ENCODE results near the gene STK32B.
"Not testable (repeated sequence)": the region's sequence is repeated elsewhere in the genome, so short reads cannot be mapped to it uniquely, and the experiment has no call there.

Gene STK32B

DNA sequence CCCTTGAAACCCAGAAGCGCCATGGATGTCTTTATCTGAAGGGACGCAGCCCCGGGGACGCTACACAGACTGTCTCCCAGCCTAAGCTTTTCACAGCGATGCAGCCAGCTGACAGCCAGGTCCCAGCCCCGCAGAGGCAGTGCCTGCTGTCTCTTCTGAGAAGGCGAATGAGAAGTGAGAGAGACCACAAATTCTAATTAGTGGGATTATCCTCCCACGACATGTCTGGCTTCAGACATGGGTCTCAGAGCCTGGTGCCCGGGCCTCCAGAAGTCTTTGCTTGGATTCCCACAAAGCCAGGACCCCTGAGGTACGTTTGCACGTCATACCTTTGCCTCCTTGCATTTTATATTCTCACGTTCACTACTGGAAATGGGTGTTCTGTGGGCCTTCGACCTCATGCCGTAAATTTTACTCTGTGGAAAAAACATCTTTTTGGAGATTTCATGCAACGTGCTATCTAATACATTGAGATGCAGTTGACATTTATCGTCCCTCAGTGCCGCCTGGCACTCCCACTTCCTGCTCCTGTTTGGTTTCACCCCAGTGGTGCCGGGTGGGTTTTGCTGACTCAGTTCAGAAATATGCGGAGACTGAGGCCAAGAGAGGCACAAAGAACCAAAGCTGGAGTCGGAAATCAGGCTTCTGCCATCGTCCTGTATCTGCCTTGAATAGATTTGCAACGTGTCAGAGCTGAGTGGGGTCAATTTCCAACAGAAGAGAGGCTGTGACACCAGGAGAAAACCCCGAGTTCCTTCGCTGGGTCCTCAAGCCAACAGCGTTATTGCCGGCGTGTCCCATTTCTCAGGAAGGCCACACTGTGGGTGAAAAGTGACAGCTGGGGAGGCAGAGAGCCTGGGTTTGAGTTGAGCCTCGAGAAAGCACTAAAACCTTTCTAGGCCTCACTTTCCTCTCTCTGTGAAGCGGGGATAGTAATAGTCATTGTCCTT, 114.4 kb downstream of the STK32B start:
- no peak for DNase-seq

DNA sequence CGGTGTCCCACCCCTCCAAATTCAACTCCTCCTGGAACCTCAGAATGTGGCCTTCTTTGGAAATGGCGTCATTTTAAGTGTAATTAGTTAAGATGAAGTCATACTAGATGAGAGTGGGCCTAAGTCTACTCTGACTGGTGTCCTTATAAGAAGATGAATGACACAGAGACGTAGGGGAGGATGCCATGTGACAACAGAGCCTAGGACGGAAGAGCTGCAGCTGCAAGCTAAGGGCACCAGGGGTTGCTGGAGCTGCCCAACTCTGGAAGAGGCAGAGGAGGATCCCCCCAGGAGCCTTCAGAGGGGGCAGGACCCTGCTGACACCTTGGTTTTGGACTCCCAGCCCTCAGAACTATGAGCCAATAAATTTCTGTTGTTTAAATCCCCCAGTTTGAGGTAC, 115.1 kb downstream of the STK32B start:
- no peak for DNase-seq

DNA sequence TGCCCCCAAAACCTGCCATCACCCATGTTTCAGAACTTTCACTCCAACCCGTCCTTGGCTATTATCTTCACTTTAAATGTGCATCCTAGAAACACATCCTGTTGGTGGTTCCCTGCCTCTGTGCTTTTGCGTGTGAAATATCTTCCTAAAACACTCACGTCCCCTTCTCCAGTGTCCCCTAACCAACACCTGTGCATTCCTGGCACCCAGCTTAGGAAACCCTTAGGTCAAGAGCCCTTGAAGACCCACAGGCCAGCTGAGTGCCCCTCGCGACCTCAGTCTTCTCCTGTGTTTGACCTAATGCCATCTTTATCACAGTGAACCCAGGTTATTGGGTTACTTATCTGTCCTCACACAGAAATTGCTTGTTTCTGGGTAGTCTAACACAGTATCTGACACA, 117.6 kb downstream of the STK32B start:
- DNase-seq, result no peak

DNA sequence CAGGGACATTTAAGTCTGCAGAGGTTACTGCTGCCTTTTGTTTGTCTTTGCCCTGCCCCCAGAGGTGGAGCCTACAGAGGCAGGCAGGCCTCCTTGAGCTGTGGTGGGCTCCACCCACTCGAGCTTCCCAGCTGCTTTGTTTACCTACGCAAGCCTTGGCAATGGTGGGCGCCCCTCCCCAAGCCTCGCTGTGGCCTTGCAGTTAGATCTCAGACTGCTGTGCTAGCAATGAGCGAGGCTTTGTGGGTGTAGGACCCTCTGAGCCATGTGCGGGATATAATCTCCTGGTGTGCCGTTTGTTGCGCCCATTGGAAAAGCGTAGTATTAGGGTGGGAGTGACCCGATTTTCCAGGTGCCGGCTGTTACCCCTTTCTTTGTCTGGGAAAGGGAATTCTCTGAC, 124.6 kb downstream of the STK32B start:
- DNase-seq, result not testable (repeated sequence)

DNA sequence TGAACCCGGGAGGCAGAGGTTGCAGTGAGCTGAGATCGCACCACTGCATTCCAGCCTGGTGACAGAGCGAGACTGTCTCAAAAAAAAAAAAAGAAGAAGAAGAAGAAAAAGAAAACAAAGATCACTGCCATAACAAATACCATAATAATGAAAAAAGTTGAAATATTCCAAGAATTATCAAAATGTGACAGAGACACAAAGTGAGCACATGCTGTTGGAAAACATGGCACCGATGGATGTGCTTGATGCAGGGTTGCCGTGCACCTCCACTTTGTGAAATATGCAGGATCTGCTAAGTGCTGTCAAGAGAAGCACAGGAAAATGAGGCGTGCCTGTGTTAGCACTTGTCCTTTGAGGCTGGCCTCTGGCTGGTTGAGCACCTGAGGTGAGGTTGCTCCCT, 133.3 kb downstream of the STK32B start:
- no peak for DNase-seq

DNA sequence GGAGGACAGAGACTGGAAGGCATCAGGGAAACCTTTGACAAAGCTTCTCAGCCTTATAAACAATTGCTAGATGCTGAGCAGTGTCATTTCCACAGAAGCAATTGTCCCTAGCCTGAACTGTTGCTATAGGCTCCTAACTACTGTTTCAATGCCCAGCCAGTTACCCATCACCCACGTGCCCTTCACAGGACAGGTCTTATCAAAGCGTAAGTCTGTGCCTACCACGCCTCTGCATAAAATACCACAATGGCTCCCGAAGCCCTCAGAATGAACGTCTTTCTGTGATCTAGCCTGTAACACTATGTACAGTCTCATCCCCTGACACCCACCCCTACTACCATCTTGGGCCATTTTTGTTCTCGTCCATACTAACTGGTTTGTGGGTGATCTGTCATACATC, 134.3 kb downstream of the STK32B start:
- no peak for DNase-seq

DNA sequence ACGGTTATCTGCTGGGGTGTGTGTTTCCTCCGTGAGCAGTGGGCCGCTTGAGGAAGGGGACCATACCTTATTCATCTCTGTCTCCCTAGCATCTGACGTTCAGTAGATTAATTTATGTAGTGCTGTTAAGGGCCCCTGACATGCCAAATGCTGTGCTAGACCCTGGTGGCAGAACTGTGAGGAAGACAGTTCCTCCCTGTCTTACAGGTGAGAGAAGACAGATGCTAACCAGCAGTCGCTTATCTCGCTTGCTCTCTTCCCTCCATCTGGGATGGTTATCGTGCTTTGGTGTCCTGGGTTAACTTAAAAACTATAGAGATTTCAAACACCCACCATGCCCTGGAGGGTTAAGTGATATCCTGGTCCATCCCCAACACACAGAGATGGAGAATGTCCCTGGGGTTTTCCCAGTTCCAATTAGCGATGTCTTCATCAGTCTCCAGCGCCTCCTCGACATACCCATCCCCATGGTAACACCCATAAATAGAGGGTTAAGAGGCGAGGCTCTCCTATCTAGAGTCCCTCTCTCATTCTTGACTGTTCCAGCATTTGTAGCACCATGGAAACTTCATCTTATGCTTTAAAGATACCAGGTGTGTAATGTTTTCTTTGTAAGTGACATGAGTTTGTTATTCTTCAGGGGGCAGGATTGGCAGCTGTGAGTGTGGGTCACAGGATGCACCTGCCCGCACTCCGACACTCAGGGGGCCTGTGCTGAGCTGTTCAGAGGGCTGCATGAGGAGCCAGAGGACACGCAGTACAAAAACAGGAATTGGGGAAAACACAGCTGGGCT, 135.2 kb downstream of the STK32B start:
- DNase-seq, result no peak

DNA sequence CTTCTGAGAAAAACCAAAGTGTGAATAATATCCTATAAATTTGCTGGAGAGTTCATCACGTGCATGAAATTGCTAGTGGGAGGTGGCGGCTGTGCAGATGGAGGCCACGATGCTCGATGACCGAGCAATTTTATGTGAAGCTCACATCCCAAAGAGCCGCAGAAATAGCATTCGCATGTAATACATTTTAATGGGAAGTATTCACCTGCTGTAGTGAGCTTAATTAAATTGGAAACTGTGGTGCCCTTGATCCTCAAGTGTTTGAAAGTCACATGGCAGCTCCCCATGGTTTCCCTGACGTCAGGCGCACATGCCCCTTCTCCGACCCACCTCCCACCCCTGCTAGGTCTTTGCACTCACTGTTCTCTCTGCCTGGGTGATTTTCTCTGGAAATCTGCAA, 136.8 kb downstream of the STK32B start:
- DNase-seq, result no peak

DNA sequence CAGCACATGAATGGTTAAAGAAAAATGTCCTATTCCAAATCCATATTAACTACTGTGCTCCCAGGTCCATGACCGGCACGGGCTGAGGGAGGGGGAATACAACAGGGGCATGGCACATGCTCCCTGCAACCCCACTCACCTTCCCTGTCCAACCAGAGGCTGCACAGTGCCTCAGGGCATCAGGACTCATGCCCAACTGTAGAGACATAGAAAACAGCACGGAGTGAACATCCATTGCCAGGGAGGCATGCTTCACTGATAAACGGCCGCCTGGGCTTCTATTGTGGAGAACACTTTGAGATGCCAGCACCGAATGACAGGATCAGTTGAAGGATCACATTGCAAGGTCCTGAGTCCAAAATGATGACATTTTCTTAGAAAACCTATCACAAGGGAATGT, 140.6 kb downstream of the STK32B start:
- no peak for DNase-seq

DNA sequence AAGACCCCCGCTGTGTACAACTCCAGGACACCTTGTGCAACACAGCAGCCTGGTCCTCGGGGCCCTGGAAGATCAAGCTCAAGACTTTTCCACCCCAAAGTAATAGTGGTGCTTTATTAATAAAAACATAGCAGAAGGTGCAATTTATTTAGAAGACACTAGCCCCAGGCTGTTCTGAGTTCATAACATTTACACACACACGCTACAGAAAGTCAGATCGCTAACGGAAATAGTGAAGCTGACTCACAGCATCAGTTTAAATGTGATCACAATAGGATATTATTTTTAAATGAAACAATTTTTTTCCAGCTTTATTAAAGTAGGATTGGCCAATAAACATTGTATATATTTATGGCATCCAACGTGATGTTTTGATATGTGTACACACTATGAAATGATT, 141.0 kb downstream of the STK32B start:
- DNase-seq, result no peak

DNA sequence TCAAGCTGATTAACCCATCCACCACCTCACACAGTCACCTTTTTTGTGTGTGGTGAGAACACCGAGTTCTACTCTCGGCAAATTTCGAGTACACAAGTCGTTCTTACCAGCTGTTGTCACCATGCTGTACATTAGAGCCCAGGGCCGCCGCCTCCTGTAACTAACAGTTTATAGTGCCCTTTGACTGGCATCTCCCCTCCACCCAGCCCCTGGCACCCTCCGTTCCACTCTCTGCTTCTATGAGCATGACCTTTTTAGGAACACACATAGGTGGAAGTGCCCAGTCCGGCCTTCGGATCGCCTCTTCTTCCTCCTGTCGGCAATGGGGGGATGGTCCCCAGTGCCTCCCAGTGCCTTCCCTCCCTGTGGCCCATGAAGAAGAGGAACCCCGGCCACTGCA, 141.4 kb downstream of the STK32B start:
- DNase-seq, result no peak

DNA sequence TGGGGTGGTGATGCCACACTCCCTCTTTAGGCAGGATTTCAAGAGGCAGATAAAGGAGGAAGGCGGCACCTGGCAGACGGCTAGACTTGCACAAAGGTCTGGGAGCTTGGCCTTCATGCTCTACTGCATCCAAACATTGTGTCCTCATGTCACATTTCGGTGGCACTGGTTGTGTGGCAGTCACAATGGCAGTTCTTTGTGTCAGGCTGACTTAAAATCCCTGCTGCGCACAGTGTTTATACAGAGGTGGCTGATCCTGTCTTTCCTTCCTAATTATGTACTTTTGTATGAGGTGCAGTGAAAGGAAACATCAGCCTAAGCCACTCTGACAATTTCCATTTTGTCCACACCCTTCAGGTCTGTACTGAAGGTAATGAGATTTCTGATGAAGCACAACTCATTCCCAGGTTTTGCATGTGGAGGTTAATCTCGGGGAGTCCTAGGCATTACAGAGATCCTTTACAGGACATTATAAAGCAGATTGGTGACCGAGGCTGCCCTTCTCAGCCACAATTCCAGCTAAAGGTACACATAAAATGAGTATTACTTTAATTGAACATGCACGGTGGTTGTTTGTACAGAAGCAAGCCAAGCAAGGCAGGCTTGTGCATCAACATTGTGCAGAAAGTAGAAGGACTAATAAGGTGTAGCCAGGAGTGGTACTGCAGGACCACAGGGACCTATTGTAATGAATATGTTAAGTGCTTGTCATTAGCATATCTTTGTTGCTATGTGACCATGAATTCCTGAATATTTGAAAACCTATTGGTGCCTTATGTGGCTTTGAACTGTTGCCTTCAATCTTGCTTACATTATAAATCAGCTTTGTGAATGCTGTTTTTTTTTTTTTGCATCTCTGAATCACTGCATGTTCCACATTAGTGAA, 147.6 kb downstream of the STK32B start:
- DNase-seq, result no peak

DNA sequence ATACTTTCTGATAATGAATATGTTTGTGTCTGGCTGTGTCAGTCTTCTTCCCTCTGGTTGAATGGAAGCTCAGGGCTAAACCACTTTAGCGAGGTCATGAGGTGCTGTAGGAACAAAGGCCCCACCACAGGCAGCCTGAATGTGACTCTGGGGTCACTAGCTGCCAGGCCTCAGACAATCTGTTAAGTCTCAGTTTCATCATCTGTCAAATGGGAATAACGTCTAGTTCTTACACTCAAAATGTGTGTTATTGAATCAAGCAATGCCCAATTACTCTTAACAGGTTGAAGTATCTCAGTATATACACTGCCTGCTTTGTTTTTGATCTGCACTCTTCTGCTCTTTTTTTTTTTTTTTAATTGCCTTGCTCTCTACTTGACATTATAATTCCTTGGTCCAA, 148.6 kb downstream of the STK32B start:
- DNase-seq, result no peak

DNA sequence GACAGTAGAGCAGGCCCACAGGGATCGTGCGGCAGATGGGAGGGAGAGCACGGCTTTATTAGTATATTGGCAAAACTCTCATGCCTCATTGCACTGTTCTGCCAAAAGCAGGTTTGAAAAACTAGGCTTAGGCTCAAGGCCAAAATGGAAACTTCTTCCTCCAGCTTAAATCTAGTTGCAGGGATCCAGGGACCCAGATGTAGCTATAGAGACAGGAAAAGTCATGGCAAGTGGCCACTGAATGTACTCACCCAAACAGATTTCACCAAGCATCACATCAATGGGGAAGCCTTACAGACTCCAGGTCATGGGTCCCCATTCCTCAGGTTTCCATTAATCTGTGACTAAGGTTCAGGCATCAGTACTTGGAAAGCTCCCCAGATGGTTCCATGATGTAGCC, 149.2 kb downstream of the STK32B start:
- DNase-seq, result no peak

DNA sequence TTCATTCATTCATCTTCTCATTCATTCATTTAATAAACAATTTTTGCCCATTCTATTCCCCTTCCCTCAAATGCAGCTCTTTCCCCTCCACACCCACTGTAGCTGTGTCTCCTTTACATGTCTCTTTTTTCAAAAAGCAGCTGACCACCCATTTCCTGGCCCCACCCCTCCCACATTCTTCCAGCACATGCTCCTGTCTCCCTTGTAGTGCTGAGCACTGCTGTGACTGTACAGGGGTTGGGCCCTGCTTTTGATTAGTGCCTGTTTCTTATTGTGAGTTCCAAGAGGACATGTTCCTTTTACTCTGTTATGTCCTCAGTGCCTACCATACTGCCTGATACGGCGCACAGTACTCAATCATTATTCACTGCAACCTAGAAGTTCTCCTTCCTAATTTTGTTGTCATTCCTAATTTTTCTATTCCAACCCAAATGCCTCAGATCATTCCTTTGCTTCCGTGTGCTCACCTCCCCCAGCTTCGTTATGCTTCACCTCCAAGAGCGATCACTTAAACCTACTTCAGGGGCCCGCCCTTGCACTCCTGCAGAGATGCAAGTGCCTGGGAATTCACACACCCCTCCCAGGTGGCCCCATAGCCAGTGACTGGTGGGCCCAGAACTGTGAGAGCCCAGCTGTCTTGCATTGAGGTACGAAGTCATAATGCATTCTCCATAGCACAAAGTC, 152.2 kb downstream of the STK32B start:
- DNase-seq, result no peak

DNA sequence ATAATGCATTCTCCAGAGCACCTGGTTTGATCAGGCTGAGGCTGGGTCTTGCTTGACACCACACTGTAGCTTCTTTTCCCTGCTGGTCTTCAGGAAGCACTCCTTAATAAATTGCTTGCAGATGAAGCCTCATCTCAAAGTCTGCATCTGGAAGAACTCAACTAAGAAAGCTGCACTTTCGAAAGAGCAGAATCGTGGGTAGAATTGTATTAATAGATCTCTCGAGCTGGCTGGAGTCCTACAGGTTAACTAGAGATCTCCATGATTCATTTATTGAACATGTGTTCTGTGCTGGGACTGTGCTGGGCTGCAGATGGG, 152.7 kb downstream of the STK32B start:
- DNase-seq, result no peak

DNA sequence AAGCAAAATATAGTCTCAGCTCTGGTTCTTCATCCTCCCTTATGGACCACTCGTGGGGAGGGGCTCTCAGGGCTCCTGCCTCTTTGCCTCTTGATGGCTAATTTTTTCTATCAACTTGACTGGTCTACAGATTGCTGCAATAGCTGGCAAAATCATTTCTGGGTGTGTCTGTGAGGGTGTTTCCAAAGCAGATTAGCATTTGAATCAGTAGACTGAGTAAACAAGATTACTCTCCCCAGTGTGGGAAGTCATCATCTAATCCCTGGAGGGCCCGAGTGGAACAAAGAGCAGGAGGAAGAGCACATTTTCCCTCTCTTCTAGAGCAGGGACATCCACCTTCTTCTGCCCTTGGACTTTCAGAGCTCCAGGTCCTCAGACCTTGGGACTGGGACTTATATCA, 153.5 kb downstream of the STK32B start:
- no peak for DNase-seq

DNA sequence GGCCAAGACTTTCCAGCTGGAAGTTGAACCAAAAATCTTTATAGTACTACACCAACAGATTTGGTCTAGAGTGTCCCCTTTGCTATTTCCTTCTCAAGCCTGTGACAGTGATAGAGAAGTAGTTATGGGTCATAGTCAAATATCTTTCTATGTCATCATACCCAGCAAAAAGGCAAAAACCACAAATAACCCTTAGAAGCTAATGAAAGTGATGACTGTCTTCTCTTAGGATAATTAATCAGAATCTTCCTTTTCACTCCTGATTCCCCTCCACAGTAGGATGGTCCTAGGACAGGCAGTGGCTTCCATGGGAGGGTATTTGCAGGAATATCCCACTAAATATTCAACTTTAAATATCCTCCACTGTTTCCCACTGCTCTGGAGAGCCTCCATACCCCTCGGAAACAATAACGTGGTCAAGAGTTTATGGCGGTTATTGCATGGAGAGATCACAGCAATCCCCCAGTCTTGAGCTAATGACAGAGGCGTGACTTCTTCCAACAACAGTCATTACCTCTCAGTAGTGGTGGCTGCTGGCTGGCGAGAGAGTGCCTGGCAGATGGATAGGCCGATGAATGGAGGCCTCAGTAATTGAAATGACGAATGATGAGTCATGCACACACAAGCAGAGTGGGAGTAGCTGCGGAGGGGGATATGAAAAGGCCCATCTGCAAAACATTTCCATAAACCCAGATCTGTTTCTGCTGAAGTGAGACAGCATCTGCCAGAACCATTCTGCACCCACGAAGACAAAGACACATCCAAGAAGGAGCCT, 154.9 kb downstream of the STK32B start:
- DNase-seq, result no peak

DNA sequence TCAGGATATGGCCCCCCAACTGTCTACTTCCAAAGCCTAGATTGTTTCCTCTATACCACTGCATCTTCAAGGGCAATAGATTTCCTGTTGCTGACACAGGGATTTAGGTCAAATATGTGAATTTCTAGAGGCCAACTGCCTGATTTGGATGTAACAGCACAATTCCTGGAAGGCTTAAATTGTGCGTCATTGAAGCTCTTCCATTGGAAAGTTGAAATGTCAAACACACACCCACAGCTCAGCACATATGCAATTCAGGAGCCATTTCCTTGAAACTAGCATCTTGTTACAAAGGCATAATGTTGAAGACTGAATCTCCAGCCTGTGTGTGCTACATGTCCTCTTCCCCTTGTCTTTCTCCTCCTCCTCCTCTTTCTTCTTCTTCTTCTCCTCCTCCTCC, 158.6 kb downstream of the STK32B start:
- DNase-seq, result no peak

DNA sequence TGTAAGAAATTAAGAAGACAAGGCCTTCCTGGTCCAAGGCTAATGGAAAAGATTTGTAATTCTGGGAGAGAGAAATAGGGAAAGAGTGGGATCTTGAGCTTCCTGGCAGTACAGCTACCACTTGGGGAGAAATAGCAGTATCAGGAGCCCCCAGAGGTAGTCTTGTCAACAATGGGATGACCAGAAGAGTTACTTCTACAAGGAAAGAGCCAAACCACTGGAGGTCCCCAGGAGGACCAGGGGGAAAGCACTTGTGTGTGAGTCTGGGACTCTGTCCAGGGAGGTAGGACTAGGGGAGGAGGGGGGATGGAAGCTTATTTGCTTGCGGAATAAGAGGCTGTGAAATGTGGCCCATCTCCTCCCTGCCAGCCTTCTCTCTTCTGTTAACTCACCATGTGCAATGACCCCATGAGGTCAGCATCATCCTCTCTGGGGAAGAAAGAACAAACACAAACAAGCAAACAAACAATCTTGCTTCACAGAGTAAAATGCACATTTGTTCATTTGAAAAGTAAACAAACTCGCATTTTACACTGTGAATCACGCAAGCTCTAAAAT, 160.1 kb downstream of the STK32B start:
- no peak for DNase-seq

DNA sequence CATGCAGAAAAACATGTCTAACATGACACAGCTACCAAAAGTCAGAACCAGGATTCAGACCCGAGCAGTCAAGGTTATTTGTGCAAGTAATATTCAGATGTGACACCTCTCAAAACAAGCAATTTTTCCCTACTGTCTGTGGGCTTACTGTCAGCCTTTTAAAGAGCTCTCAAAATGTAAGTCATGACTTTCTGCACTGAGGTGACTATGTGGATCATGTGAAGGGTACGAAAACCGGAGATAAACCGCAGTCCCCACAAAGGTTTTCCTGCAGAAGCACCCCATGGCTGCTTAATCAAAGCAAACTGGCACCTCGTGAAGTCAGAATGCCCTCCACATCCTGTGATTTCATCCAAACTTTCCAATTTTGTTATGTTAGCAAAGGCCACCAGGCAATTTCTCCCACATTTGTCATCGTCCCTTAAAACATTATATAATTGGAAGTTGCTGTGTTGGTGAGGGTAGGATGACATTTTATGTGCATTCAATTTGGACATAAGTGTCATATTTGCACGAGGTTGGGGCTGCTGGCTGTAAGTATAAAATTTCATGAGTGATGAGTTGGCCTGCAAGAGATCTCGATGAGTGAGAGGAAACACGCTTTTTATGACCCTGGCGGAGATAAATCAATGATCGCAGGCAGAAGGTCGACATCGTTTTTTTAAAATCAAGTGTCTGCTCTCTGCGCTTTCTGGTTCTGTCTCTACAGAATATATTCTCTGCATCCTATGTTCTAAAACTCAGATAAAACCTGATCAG, 161.2 kb downstream of the STK32B start:
- DNase-seq, result no peak

Data from activated CD4-positive, CD25-positive, alpha-beta regulatory T cell treated with anti-CD3 and anti-CD28 coated beads, Interleukin-2, amount 50 U/mL, for 72 hours (primary cell).